HEK293 (cell line): Measurements from ENCODE around the gene CMYA5.

Experiments used
- CTCF ChIA-PET: fragments of 350-600 bp; formaldehyde crosslinking; extraction: SDS; loops from one replicate; lab custom pipeline; 2021; ENCODE audit warnings: antibody characterized with exemption; lab: Yijun Ruan, JAX
- POLR2A ChIA-PET: fragments of 300-600 bp; formaldehyde crosslinking; extraction: SDS; loops from one replicate; lab custom pipeline; 2020; ENCODE audit warnings: antibody characterized with exemption, inconsistent platforms; lab: Yijun Ruan, JAX
- H3K27ac ChIP-seq: fragments of 200-500 bp; sonication (Bioruptor generic); 2 replicates; pipeline ENCODE4 v1.5.1; 2014; ENCODE audit warnings: low read depth, low read length, control low read depth, inconsistent platforms; ENCODE audit errors: extremely low read depth
- H3K36me3 ChIP-seq, 2 experiments: fragments of 200-500 bp in 1 of 2; sonication (Bioruptor generic) in 1 of 2; 1 replicate in 1 of 2; 2 replicates in 1 of 2; pipeline ENCODE4 v1.5.1; 2014 to 2017; ENCODE audit warnings: inconsistent platforms in 2 of 2, low read length in 2 of 2; ENCODE audit not compliant: control insufficient read depth in 2 of 2, insufficient read depth in 1 of 2
- H3K4me1 ChIP-seq: fragments of 200-500 bp; sonication (Bioruptor generic); 2 replicates; pipeline ENCODE4 v1.5.1; 2014; ENCODE audit warnings: mild to moderate bottlenecking, low read length, inconsistent platforms; ENCODE audit not compliant: control insufficient read depth, insufficient read depth
- H3K4me3 ChIP-seq: 2 replicates; pipeline ENCODE4 v1.5.1; 2011; ENCODE audit warnings: low read depth, mild to moderate bottlenecking, control low read depth, low read length, moderate library complexity
- H3K9me3 ChIP-seq: fragments of 200-500 bp; sonication (Bioruptor generic); 2 replicates; pipeline ENCODE4 v1.5.1; 2014; ENCODE audit warnings: low read depth, low read length, inconsistent platforms; ENCODE audit not compliant: control insufficient read depth, insufficient read depth
- BCL6B ChIP-seq: fragments of 450-650 bp; formaldehyde crosslinking; IDR thresholded peaks from 2 replicates; pipeline ENCODE4 v1.5.1; 2017; ENCODE audit warnings: missing biosample characterization, missing genetic modification characterization
- HOXC10 ChIP-seq: sonication (generic); formaldehyde crosslinking; IDR thresholded peaks from 2 replicates; pipeline ENCODE4 v1.8.1; 2023; ENCODE audit warnings: mild to moderate bottlenecking, missing genetic modification reagents
- MZF1 ChIP-seq: fragments of 450-650 bp; formaldehyde crosslinking; IDR thresholded peaks from 2 replicates; pipeline ENCODE4 v1.5.1; 2017; ENCODE audit warnings: missing biosample characterization, missing genetic modification characterization, borderline replicate concordance
- PRDM1 ChIP-seq: fragments of 450-650 bp; formaldehyde crosslinking; IDR thresholded peaks from 2 replicates; pipeline ENCODE4; 2016; ENCODE audit warnings: missing biosample characterization, missing genetic modification characterization
- PRDM10 ChIP-seq: fragments of 450-650 bp; formaldehyde crosslinking; IDR thresholded peaks from 2 replicates; pipeline ENCODE4 v1.5.1; 2016; ENCODE audit warnings: missing biosample characterization, missing genetic modification characterization
- SALL2 ChIP-seq: fragments of 450-650 bp; formaldehyde crosslinking; IDR thresholded peaks from 2 replicates; pipeline ENCODE4 v1.5.0; 2017; ENCODE audit warnings: missing biosample characterization, mild to moderate bottlenecking, missing genetic modification characterization, borderline replicate concordance
- SCRT2 ChIP-seq: fragments of 450-650 bp; formaldehyde crosslinking; IDR thresholded peaks from 2 replicates; pipeline ENCODE4 v1.5.1; 2016; ENCODE audit warnings: missing biosample characterization, missing genetic modification characterization
- ZBTB17 ChIP-seq: fragments of 450-650 bp; formaldehyde crosslinking; IDR thresholded peaks from 2 replicates; pipeline ENCODE4 v1.5.1; 2016; ENCODE audit warnings: missing biosample characterization, missing genetic modification characterization
- ZNF121 ChIP-seq: fragments of 450-650 bp; formaldehyde crosslinking; IDR thresholded peaks from 2 replicates; pipeline ENCODE4 v1.5.1; 2016; ENCODE audit warnings: missing biosample characterization, missing genetic modification characterization
- ZNF146 ChIP-seq: fragments of 450-650 bp; formaldehyde crosslinking; IDR thresholded peaks from 2 replicates; pipeline ENCODE4 v1.5.1; 2016; ENCODE audit warnings: missing biosample characterization, missing genetic modification characterization
- ZNF155 ChIP-seq: fragments of 450-650 bp; formaldehyde crosslinking; IDR thresholded peaks from 2 replicates; pipeline ENCODE4 v1.5.1; 2016; ENCODE audit warnings: missing biosample characterization, missing genetic modification characterization
- ZNF184 ChIP-seq: fragments of 450-650 bp; IDR thresholded peaks from 2 replicates; pipeline ENCODE4 v1.5.1; 2018; ENCODE audit warnings: missing biosample characterization, mild to moderate bottlenecking, missing genetic modification characterization
- ZNF223 ChIP-seq: fragments of 450-650 bp; formaldehyde crosslinking; IDR thresholded peaks from 2 replicates; pipeline ENCODE4 v1.5.1; 2016; ENCODE audit warnings: missing biosample characterization, missing genetic modification characterization
- ZNF549 ChIP-seq: fragments of 450-650 bp; IDR thresholded peaks from 2 replicates; pipeline ENCODE4 v1.5.1; 2018; ENCODE audit warnings: missing biosample characterization, missing genetic modification characterization, mild to moderate bottlenecking, inconsistent platforms, moderate library complexity
- ZNF660 ChIP-seq: fragments of 450-650 bp; IDR thresholded peaks from 2 replicates; pipeline ENCODE4 v1.5.1; 2018; ENCODE audit warnings: missing biosample characterization, mild to moderate bottlenecking, missing genetic modification characterization
- ZNF677 ChIP-seq: fragments of 450-650 bp; IDR thresholded peaks from 2 replicates; pipeline ENCODE4 v1.5.0; 2018; ENCODE audit warnings: missing biosample characterization, mild to moderate bottlenecking, missing genetic modification characterization, moderate library complexity
- ZNF701 ChIP-seq: fragments of 450-650 bp; formaldehyde crosslinking; IDR thresholded peaks from 2 replicates; pipeline ENCODE4 v1.5.1; 2016; ENCODE audit warnings: missing biosample characterization, missing genetic modification characterization
- ZSCAN30 ChIP-seq: fragments of 450-650 bp; IDR thresholded peaks from 2 replicates; pipeline ENCODE4 v1.5.1; 2018; ENCODE audit warnings: missing biosample characterization, mild to moderate bottlenecking, missing genetic modification characterization, moderate library complexity
- ZXDB ChIP-seq: fragments of 450-650 bp; formaldehyde crosslinking; IDR thresholded peaks from 2 replicates; pipeline ENCODE4 v1.5.1; 2016; ENCODE audit warnings: missing biosample characterization, missing genetic modification characterization

CMYA5 gene

GRCh38 chr5:79692596-79692995 is 3.0 kb downstream of the CMYA5 start:
- Histone ChIP-seq H3K4me3 (no peak overlapping the region), H3K9me3 (no peaks in the 10 kb centered on the region), H3K36me3 (peaks cover 0 to 11% of the 10 kb centered on the region in 2 experiments; a peak in 1 of 3 replicates), H3K4me1 (no peaks in the 10 kb centered on the region), H3K27ac (no peak overlapping the region)
- TF ChIP-seq ZNF701, result no peak
- no peak for TF ChIP-seq ZNF549 (tag by site-specific recombination)
- TF ChIP-seq ZNF155, result no peak
- no peak for TF ChIP-seq ZNF223 (tag by site-specific recombination)
- no peak for TF ChIP-seq ZNF146 (tag by site-specific recombination)
- no peak for TF ChIP-seq MZF1 (tag by site-specific recombination)
- TF ChIP-seq ZNF121 (tag by site-specific recombination), result no peak
- no peak for TF ChIP-seq BCL6B (tag by site-specific recombination)
- POLR2A ChIA-PET, result no interaction called here
- CTCF ChIA-PET, result interaction anchor here (1.0 kb wide), 1 partner anchor 10 kb away, joined by 8 read pairs; no protein-coding TSS in a partner anchor

- ChIA-PET CTCF (interaction anchor here (2.0 to 2.7 kb wide), 2 partner anchors 9 to 11 kb away, joined by 9 to 13 read pairs; no protein-coding TSS in a partner anchor), POLR2A (no interaction called here)
- no peaks in the 10 kb centered on the region for H3K9me3 ChIP-seq
- no peak for TF ChIP-seq HOXC10 (CRISPR knock-in tag)
- TF ChIP-seq PRDM1 (tag by site-specific recombination), result peak; percentile 40; the same call in 1 of the 2 replicates
- no peak overlapping the region for H3K4me3 ChIP-seq
- H3K36me3 ChIP-seq, result peaks cover 0 to under 1% of the 10 kb centered on the region in 2 experiments; a peak in 1 of 3 replicates
- no peak overlapping the region for H3K27ac ChIP-seq
- H3K4me1 ChIP-seq, result no peaks in the 10 kb centered on the region
Observed at GRCh38 chr5:79694183-79694582, 4.5 kb downstream of the CMYA5 start.

GRCh38 chr5:79694652-79695051 is 5.0 kb downstream of the CMYA5 start:
- H3K9me3 ChIP-seq, result no peaks in the 10 kb centered on the region
- POLR2A ChIA-PET, result no interaction called here
- no peak overlapping the region for H3K4me3 ChIP-seq
- H3K36me3 ChIP-seq, result no peaks in the 10 kb centered on the region
- peak; percentile 38; the same call in 1 of the 2 replicates for TF ChIP-seq ZNF660
- 0 out of 2 replicates have a peak, but pooled peaks have one; percentile 20 for TF ChIP-seq SCRT2
- peak; percentile 95 for TF ChIP-seq ZBTB17 (tag by site-specific recombination)
- TF ChIP-seq ZNF184, result no peak
- TF ChIP-seq ZNF677, result no peak
- 0 out of 2 replicates have a peak, but pooled peaks have one; percentile 24 for TF ChIP-seq ZXDB
- TF ChIP-seq ZSCAN30 (tag by site-specific recombination), result peak; percentile 37; the same call in 1 of the 2 replicates
- no peak for TF ChIP-seq SALL2 (tag by site-specific recombination)
- 0 out of 2 replicates have a peak, but pooled peaks have one; percentile 39 for TF ChIP-seq PRDM10
- no peaks in the 10 kb centered on the region for H3K4me1 ChIP-seq
- CTCF ChIA-PET, result interaction anchor here (0.6 to 2.7 kb wide), 3 partner anchors 8 to 79 kb away, joined by 3 to 13 read pairs (median 9); no protein-coding TSS in a partner anchor
- H3K27ac ChIP-seq, result no peak overlapping the region
